Thyroid gland (tissue), 4 donors: ENCODE data around the gene ECEL1. TPM values are rescaled to one million over a fixed set of nuclear protein-coding genes. Genes with fewer than 3 reads are reported as not detected.
"Not testable (repeated sequence)": the region's sequence is repeated elsewhere in the genome, so short reads cannot be mapped to it uniquely, and the experiment has no call there.

Experiments used
- DNase-seq, 2 donors: peaks; one replicate each; pipeline ENCODE4 v3.0.0-alpha.2; 2019
- H3K27ac ChIP-seq, 3 donors: fragments of 200-600 bp; sonication (generic); 1 replicate in 2 of 3; 2 replicates in 1 of 3; pipeline ENCODE4 v1.5.1; 2016 to 2019; ENCODE audit warnings: mild to moderate bottlenecking in 1 of 3, moderate library complexity in 1 of 3
- H3K27me3 ChIP-seq: fragments of 200-600 bp; sonication (generic); one replicate; pipeline ENCODE4 v1.5.1; 2019
- H3K36me3 ChIP-seq, 2 donors: fragments of 200-600 bp; sonication (generic); one replicate each; pipeline ENCODE4 v1.5.1; 2016 to 2019
- H3K4me1 ChIP-seq, 2 donors: fragments of 200-600 bp; sonication (generic); one replicate each; pipeline ENCODE4 v1.5.1; 2017 to 2019
- H3K4me3 ChIP-seq, 3 donors: fragments of 200-600 bp; sonication (generic); replicated peaks in 1 of 3; 1 replicate in 2 of 3; 2 replicates in 1 of 3; pipeline ENCODE4 v1.5.1; 2016; ENCODE audit warnings: mild to moderate bottlenecking in 1 of 3
- H3K9me3 ChIP-seq: fragments of 200-600 bp; sonication (generic); one replicate; pipeline ENCODE4 v1.5.1; 2017
- CTCF ChIP-seq, 6 experiments: fragments of 200-600 bp in 3 of 6; fragments of 450-650 bp in 3 of 6; sonication (generic) in 3 of 6; IDR thresholded peaks; one replicate each; pipeline ENCODE4 v1.5.1; 2016 to 2019; ENCODE audit warnings: antibody characterized with exemption in 6 of 6, mild to moderate bottlenecking in 2 of 6, inconsistent platforms in 1 of 6, moderate library complexity in 1 of 6
- POLR2A ChIP-seq, 2 donors: fragments of 450-650 bp; IDR thresholded peaks; one replicate each; pipeline ENCODE4 v1.6.1; 2017; ENCODE audit warnings: antibody characterized with exemption in 2 of 2, mild to moderate bottlenecking in 2 of 2, moderate library complexity in 1 of 2
- WGBS, 2 donors: methylation state at CpG; one replicate each; pipeline ENCODE4 v1.1.5; 2017; 5-methylcytosine and 5-hydroxymethylcytosine counted together
- intact Hi-C: fragments of 100-400 bp; cut with DNase I; formaldehyde crosslinking; loops from one replicate; pipeline ENCODE4 v1.15.1; 2023
- total RNA-seq, 4 donors: library from RNA; depleted of rRNA; stranded (reverse); fragments of >200 nt; gene quantifications; one replicate each; pipeline ENCODE4 v1.2.3, GENCODE V29; 2016

Gene ECEL1
- total RNA-seq, 4 donors from 2014 or later: 0.11 to 1.5 (median 1.2) TPM

- Histone ChIP-seq H3K27ac (no peak overlapping the region), H3K9me3 (no peaks in the 10 kb centered on the region), H3K27me3 (no peaks in the 10 kb centered on the region), H3K4me3 (no peak overlapping the region), H3K36me3 (no peaks in the 10 kb centered on the region), H3K4me1 (no peaks in the 10 kb centered on the region)
- 76 to 90% methylated on average over 5 to 6 of the region's 13 CpGs for WGBS, 2 donors
- no peak for DNase-seq
- intact Hi-C loops: no loop called here
- TF ChIP-seq CTCF (IDR thresholded peaks at IDR 0.05) (no peak), POLR2A (IDR thresholded peaks at IDR 0.05) (no peak)
Observed at GRCh38 chr2:232533944-232534710, 46.5 kb upstream of the ECEL1 start.

DNA sequence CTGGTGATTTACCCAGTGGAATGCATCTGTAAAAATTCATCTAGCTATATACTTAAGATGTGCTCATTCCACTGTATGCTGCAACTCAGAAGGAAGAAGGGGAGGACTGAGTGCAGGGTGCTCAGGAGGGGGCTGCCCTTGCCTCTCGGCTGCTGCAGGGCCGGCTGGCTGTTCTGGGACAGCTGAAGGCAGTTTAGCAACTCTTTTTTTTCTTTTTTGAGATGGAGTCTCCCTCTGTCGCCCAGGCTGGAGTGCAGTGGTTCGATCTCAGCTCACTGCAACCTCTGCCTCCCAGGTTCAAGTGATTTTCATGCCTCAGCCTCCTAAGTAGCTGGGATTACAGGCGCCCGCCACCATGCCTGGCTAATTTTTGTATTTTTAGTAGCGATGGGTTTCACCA, 45.2 kb upstream of the ECEL1 start:
- H3K27ac ChIP-seq, intact Hi-C loops, H3K4me3 ChIP-seq, H3K36me3 ChIP-seq, DNase-seq, H3K27me3 ChIP-seq, H3K4me1 ChIP-seq, H3K9me3 ChIP-seq: not testable (repeated sequence)
- WGBS, 2 donors: 74 to 82% methylated on average over 7 of the region's 7 CpGs

DNA sequence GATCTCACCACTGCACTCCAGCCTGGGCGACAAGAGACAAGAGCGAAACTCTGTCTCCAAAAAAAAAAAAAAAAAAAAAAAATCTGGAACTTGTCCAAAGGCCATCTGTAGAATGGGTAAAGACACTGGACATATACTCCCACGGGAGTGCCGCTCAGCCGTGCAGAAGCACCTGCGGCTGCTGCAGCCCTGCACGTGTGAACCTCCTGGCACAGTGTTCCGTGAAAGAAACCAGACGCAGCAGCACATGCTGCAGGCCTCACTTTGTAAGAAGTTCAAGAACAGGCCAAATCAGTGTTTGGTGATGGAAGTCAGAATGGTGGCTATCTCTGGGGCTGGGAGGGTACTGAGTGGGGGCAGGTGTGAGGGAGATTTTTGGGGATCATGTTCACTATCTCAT, 44.8 kb upstream of the ECEL1 start:
- Histone ChIP-seq H3K27me3 (no peaks in the 10 kb centered on the region), H3K27ac (no peak overlapping the region), H3K36me3 (no peaks in the 10 kb centered on the region), H3K9me3 (no peaks in the 10 kb centered on the region), H3K4me3 (no peak overlapping the region), H3K4me1 (no peaks in the 10 kb centered on the region)
- no peak for TF ChIP-seq POLR2A (IDR thresholded peaks at IDR 0.05)
- no peak for TF ChIP-seq CTCF (IDR thresholded peaks at IDR 0.05)
- 42 to 49% methylated on average over 9 of the region's 9 CpGs for WGBS, 2 donors
- no peak for DNase-seq
- intact Hi-C loops: no loop called here

DNA sequence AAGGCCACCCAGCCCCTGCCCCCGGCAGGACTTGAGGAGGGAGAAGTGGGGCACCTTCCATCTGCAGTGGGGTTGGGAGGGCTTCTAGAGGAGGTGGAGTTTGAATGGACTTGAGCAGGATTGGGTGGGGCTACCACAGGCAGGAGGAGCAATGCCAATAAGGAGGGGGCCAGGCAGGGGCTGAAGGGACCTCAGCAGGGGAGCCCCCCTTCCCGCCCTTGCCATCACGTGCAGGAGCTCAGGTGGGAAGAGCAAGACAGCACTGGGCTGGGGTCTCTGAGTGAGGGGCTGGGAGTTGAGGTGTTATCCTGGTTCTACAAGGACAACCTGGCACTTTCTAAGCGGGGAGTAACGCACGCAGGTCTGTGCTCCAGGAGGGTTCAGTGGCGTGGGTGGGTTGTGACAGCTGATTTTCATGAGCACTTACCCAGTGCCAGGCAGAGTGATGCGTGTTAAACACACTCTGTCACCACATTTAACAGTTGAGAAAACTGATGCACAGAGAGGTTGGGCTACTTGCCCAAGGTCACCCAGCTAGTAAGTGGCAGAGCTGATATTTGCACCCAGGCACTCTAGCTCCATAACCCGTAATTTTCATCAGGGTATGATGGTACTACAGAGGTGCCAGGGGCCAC, 43.1 kb upstream of the ECEL1 start:
- Histone ChIP-seq H3K4me3 (no peak overlapping the region), H3K9me3 (no peaks in the 10 kb centered on the region), H3K27ac (no peak overlapping the region), H3K27me3 (no peaks in the 10 kb centered on the region), H3K4me1 (no peaks in the 10 kb centered on the region), H3K36me3 (no peaks in the 10 kb centered on the region)
- TF ChIP-seq CTCF (IDR thresholded peaks at IDR 0.05): no peak
- TF ChIP-seq POLR2A (IDR thresholded peaks at IDR 0.05): no peak
- DNase-seq: no peak
- intact Hi-C loops: no loop called here
- 78 to 84% methylated on average over 9 of the region's 9 CpGs for WGBS, 2 donors

DNA sequence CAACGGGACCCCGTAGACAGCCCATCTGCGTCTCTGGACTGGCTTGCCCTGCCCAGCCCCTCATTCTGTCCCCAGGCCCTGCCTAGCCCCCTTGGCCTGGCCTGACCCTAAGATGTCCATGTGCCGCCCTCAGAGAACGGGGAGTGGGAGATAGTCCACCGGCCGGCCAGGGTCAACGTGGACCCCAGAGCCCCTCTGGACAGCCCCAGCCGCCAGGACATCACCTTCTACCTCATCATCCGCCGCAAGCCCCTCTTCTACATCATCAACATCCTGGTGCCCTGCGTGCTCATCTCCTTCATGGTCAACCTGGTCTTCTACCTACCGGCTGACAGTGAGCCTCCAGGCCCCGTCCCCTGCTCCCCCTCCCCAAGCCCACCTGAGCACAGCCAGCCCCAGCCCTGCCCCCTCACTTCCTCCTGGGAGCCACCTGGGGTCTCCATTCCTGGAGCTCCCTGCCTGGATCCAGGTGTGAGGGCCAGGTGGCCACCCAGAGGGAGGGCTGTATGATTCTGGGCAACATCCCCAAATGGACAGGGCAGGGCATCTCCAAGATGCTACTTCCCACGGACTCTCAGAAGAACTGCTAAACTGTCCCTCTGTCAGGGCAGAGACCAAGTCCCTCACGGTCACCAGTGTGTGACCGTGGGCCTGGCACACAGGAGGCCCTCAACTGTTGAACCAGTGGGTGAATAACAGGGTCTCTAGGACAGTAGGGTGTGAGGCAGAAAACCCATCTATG, 42.3 kb upstream of the ECEL1 start:
- intact Hi-C loops: loop anchor here (10.0 kb wide), 1 partner anchor 605 kb away; the partner anchor contains the start of gene NPPC
- no peak for TF ChIP-seq CTCF (IDR thresholded peaks at IDR 0.05)
- TF ChIP-seq POLR2A (IDR thresholded peaks at IDR 0.05): no peak
- 89 to 93% methylated on average over 16 to 17 of the region's 17 CpGs for WGBS, 2 donors

More for the DNA sequence above, 42.3 kb upstream of the ECEL1 start:
- no peak overlapping the region for H3K27ac ChIP-seq
- H3K27me3 ChIP-seq: no peaks in the 10 kb centered on the region
- DNase-seq: no peak
- no peak overlapping the region for H3K4me3 ChIP-seq
- no peaks in the 10 kb centered on the region for H3K36me3 ChIP-seq
- H3K9me3 ChIP-seq: no peaks in the 10 kb centered on the region
- H3K4me1 ChIP-seq: peaks cover 0 to 4% of the 10 kb centered on the region in 2 donors
